HG03571 (cell line): Measurements from ENCODE around the gene CNPY1.

ENCODE experiments used
- ATAC-seq: cut with Tn5 transposase; IDR thresholded peaks from one replicate; pipeline ENCODE4 v1.9.1; 2021; ENCODE audit not compliant: unreplicated experiment

CNPY1 gene

GRCh38 chr7:155490697-155491628, 55.4 kb downstream of the CNPY1 start:
- ATAC-seq: peak; percentile 94

DNA sequence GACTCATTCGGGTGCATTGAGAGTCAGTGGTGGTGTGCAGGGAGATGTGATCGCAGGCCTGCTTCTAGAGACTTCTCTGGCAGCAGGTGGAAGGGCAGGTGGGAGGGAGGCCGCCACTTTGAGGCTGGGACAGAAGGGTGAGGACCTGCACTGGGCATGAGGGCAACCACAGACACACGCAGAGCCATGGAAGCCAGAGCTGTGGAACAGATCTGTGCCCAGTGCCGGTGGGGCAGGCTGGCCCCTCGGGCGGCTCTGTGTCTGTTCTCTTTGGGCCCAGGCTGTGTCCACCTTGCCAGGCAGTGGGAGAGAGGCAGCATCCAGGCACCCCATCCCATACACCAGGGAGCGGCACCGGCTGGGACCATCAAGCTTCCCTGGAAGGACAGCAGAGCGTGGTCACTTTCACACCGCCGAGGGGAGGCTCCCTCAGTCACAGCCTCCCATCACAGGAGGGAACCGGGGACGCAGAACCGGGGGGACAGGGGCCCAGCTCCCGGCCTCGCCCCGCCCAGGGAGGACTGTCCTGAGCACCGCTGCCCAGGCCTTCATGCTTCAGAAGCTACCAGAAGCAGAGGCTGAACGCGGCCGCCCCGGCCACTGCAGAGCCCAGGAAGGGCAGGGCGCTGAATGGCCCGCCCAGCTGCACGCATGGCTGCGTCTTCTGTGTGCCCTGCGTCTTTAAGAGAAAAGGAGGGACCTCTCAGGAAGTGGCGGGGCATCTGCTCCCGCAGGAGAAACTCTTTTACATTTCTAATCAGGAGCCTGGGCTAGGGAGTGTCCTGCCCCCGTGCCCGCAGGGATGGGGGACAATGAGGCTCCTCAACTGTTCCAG, 56.3 kb downstream of the CNPY1 start:
- ATAC-seq: no peak

GRCh38 chr7:155489158-155489840, 57.1 kb downstream of the CNPY1 start:
- no peak for ATAC-seq

GRCh38 chr7:155488483-155489127, 57.8 kb downstream of the CNPY1 start:
- no peak for ATAC-seq

- no peak for ATAC-seq
These were observed 58.6 kb downstream of the CNPY1 start for GRCh38 chr7:155487509-155488482.

GRCh38 chr7:155486783-155487508, 59.4 kb downstream of the CNPY1 start:
- ATAC-seq: no peak

GRCh38 chr7:155484483-155485399, 61.6 kb downstream of the CNPY1 start:
- ATAC-seq: no peak

GRCh38 chr7:155483868-155484325, 62.5 kb downstream of the CNPY1 start:
- ATAC-seq: no peak

GRCh38 chr7:155483245-155483644, 63.1 kb downstream of the CNPY1 start:
- no peak for ATAC-seq

DNA sequence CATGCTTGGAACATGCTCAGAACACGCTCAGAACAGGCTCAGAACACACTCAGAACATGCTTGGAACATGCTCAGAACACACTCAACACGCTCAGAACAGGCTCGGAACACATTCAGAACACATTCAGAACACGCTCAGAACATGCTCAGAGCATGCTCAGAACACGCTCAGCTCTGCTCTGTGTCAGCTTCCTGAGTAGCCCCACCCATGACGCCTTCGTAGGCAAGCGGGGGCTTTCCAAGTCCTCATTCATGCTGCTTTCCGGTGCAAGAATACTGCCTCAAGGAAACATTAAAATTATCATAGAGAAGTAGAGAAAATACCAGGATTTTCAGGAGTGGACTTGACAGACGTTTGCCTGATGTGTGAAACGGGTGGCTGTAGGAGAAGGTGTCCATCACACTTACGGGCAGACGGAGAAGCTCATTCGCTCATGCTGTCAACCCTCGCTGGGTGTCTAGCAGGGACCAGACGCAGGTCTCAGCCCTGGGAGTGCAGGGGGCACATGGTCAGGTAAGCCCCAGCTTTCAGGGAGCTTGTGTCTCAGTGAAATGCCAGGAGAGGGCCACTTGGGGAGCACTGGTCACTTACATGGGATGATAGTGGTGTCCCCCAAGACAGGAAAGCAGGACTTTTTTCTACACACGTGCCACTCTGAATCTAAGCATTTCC, 63.7 kb downstream of the CNPY1 start:
- ATAC-seq: no peak

DNA sequence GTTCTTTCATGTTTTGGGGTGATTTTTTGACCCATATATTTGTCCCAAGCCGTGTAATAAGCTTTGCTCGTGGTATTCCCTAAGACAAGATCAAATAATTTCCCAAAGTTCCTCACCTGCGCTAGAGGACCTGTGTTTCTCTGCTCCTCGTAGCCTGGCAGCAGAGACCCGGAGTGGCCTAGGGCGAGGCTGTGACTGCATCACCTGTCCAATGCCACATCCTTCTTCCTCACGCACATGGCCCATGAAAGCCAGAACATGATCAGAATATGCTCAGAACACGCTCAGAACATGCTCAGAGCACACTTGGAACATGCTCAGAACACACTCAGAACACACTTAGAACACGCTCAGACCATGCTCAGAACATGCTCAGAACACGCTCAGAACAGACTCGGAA, 64.6 kb downstream of the CNPY1 start:
- no peak for ATAC-seq

- peak; percentile 94 for ATAC-seq
These were observed 68.9 kb downstream of the CNPY1 start for GRCh38 chr7:155477476-155477875.

DNA sequence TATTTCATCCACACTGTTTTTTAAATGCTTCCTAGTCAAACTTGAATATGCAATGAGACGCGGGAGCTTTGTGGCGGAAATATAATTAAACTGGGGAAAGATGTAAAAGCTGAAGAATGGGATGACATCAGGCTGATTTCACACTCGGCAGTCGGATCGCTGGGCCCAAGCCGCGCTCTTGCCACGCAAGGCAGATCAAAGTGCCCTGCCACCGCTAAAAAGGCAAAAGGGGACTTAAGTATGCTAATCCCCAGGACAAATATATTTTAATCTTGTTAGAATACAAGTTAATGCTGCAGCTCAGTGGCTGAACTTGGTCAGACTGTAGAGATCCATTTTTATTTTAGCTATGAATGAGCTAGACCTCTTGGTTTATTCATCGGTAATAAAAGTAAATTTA, 74.6 kb downstream of the CNPY1 start:
- ATAC-seq: no peak

GRCh38 chr7:155470686-155471638, 75.4 kb downstream of the CNPY1 start:
- ATAC-seq: no peak

GRCh38 chr7:155470186-155470487, 76.2 kb downstream of the CNPY1 start:
- ATAC-seq: no peak
